ENCODE data around the gene LPP.

The LPP gene

GRCh38 chr3:188272481-188273372, 118.8 kb downstream of the LPP start:
- DNase-seq (ENCODE audit: low spot score) = peak; percentile 87

GRCh38 chr3:188274249-188274915, 120.4 kb downstream of the LPP start:
- no peak for DNase-seq (ENCODE audit: low spot score)

GRCh38 chr3:188276375-188276774, 122.4 kb downstream of the LPP start:
- no peak for DNase-seq (ENCODE audit: low spot score)

- no peak for DNase-seq (ENCODE audit: low spot score)
These were observed 124.9 kb downstream of the LPP start for GRCh38 chr3:188278717-188279324.

GRCh38 chr3:188279502-188280335, 125.8 kb downstream of the LPP start:
- DNase-seq (ENCODE audit: low spot score) = no peak

- no peak for DNase-seq (ENCODE audit: low spot score)
These were observed 126.7 kb downstream of the LPP start for GRCh38 chr3:188280627-188281026.

GRCh38 chr3:188282871-188283270, 128.9 kb downstream of the LPP start:
- no peak for DNase-seq (ENCODE audit: low spot score)

GRCh38 chr3:188283347-188283746, 129.4 kb downstream of the LPP start:
- no peak for DNase-seq (ENCODE audit: low spot score)

GRCh38 chr3:188284455-188285212, 130.7 kb downstream of the LPP start:
- no peak for DNase-seq (ENCODE audit: low spot score)

- peak; percentile 66 for DNase-seq (ENCODE audit: low spot score)
These were observed 132.1 kb downstream of the LPP start for GRCh38 chr3:188286087-188286513.

- no peak for DNase-seq (ENCODE audit: low spot score)
These were observed 133.4 kb downstream of the LPP start for GRCh38 chr3:188287339-188287738.

GRCh38 chr3:188287762-188288505, 134.0 kb downstream of the LPP start:
- DNase-seq (ENCODE audit: low spot score) = no peak

- DNase-seq (ENCODE audit: low spot score) = no peak
These were observed 138.3 kb downstream of the LPP start for GRCh38 chr3:188292251-188292650.

- no peak for DNase-seq (ENCODE audit: low spot score)
These were observed 138.9 kb downstream of the LPP start for GRCh38 chr3:188292827-188293226.

GRCh38 chr3:188294113-188294512, 140.2 kb downstream of the LPP start:
- DNase-seq (ENCODE audit: low spot score) = no peak

- peak; percentile 92 for DNase-seq (ENCODE audit: low spot score)
These were observed 141.0 kb downstream of the LPP start for GRCh38 chr3:188294823-188295487.

GRCh38 chr3:188295876-188296275, 141.9 kb downstream of the LPP start:
- no peak for DNase-seq (ENCODE audit: low spot score)

- DNase-seq (ENCODE audit: low spot score) = no peak
These were observed 143.0 kb downstream of the LPP start for GRCh38 chr3:188296761-188297612.

- DNase-seq (ENCODE audit: low spot score) = no peak
These were observed 144.6 kb downstream of the LPP start for GRCh38 chr3:188298585-188298984.

All from COLO829 (cell line).